ENCODE results near the gene GXYLT1. TPM values are rescaled to one million over a fixed set of nuclear protein-coding genes. Genes with fewer than 3 reads are reported as not detected.

The GXYLT1 gene
- total and polyA plus RNA-seq, 9 of the 15 experiments (the other 6 are each of a cell fraction or from before 2014, with no cell fraction given): 1.4 to 9.3 (median 5.5) TPM

GRCh38 chr12:42144408-42145196, at the start of gene GXYLT1 (continued):
- TF ChIP-seq MGA (IDR thresholded peaks at IDR 0.05): peak; percentile 92
- no peak for TF ChIP-seq REST (IDR thresholded peaks at IDR 0.05; ENCODE audit: borderline replicate concordance)
- TF ChIP-seq REST (CRISPR knock-in tag; IDR thresholded peaks at IDR 0.05; ENCODE audit: low read depth): peak; percentile 60; the same call in 1 of the 2 replicates
- TF ChIP-seq FOXK1 (CRISPR knock-in tag; IDR thresholded peaks at IDR 0.05; ENCODE audit: borderline replicate concordance): no peak
